T-cell (primary cell): ENCODE measurements around the gene ASB2. TPM values are rescaled to one million over a fixed set of nuclear protein-coding genes. Genes with fewer than 3 reads are reported as not detected.

Experiments used
- ATAC-seq, 4 experiments: fragments of 200-7000 bp in 3 of 4; fragments of 150-1000 bp in 1 of 4; cut with Tn5 transposase; replicated peaks in 1 of 4; 1 replicate in 3 of 4; 2 replicates in 1 of 4; pipeline ENCODE4 v1.10.0; 2021; ENCODE audit warnings: moderate library complexity in 3 of 4, mild to moderate bottlenecking in 2 of 4, moderate number of reproducible peaks in 1 of 4
- CTCF ChIA-PET, 2 donors: fragments of 300-600 bp; sonication (Branson Sonifier 250); formaldehyde crosslinking; loops; one replicate each; lab custom pipeline; 2022; ENCODE audit warnings: antibody characterized with exemption in 2 of 2; lab: Charles Lee
- POLR2A ChIA-PET, 2 donors: fragments of 300-600 bp; sonication (Branson Sonifier 250); formaldehyde crosslinking; loops; one replicate each; lab custom pipeline; 2022; ENCODE audit warnings: antibody characterized with exemption in 2 of 2; lab: Charles Lee
- DNase-seq, 35 experiments: peaks; one replicate each; pipeline versions ENCODE4 v3.0.0 to v3.0.0-alpha.2; 2013 to 2023
- H3K27ac ChIP-seq: one replicate; pipeline ENCODE4 v1.5.1; 2013; ENCODE audit warnings: low read length
- H3K27me3 ChIP-seq, 2 experiments: replicated peaks in 1 of 2; 1 replicate in 1 of 2; 2 replicates in 1 of 2; pipeline versions ENCODE4 v1.6.1 to v1.7.0; 2013; ENCODE audit warnings: low read length in 1 of 2, mixed read lengths in 1 of 2; ENCODE audit not compliant: control insufficient read depth in 2 of 2, insufficient read depth in 2 of 2; ENCODE audit errors: extremely low read depth in 1 of 2
- H3K36me3 ChIP-seq, 2 donors: 1 replicate in 1 of 2; 2 replicates in 1 of 2; pipeline versions ENCODE4 v1.6.1 to v1.7.0; 2013; ENCODE audit warnings: low read length in 1 of 2; ENCODE audit not compliant: control insufficient read depth in 2 of 2, insufficient read depth in 1 of 2; ENCODE audit errors: extremely low read depth in 1 of 2
- H3K4me1 ChIP-seq, 2 experiments: 1 replicate in 1 of 2; 2 replicates in 1 of 2; pipeline versions ENCODE4 v1.6.1 to v1.7.0; 2013; ENCODE audit warnings: low read length in 2 of 2, mixed read lengths in 1 of 2; ENCODE audit not compliant: insufficient read depth in 2 of 2, control insufficient read depth in 1 of 2; ENCODE audit errors: extremely low read depth in 1 of 2
- H3K4me3 ChIP-seq, 2 donors: 1 replicate in 1 of 2; 2 replicates in 1 of 2; pipeline versions ENCODE4 v1.5.1 to v1.7.0; 2013; ENCODE audit warnings: mild to moderate bottlenecking in 2 of 2, low read length in 1 of 2, moderate library complexity in 1 of 2; ENCODE audit not compliant: control insufficient read depth in 1 of 2; ENCODE audit errors: extremely low read depth in 1 of 2
- H3K9me3 ChIP-seq: 2 replicates; pipeline ENCODE4 v1.7.0; 2013
- H3K27ac Mint-ChIP-seq, 2 donors: one replicate each; pipeline ENCODE4 v1.8.0; 2020 to 2021; ENCODE audit warnings: mild to moderate bottlenecking in 2 of 2, mixed read lengths in 2 of 2
- H3K27me3 Mint-ChIP-seq, 2 donors: one replicate each; pipeline ENCODE4 v1.8.0; 2021 to 2022; ENCODE audit warnings: mixed read lengths in 2 of 2
- H3K36me3 Mint-ChIP-seq: one replicate; pipeline ENCODE4 v1.8.0; 2021; ENCODE audit warnings: mixed read lengths
- H3K4me1 Mint-ChIP-seq, 3 donors: one replicate each; pipeline ENCODE4 v1.8.0; 2020 to 2022; ENCODE audit warnings: mixed read lengths in 3 of 3, mild to moderate bottlenecking in 1 of 3
- H3K4me3 Mint-ChIP-seq, 3 donors: one replicate each; pipeline ENCODE4 v1.8.0; 2020 to 2022; ENCODE audit warnings: mild to moderate bottlenecking in 3 of 3, mixed read lengths in 3 of 3, moderate library complexity in 3 of 3
- H3K9me3 Mint-ChIP-seq, 3 donors: one replicate each; pipeline ENCODE4 v1.8.0; 2020 to 2022; ENCODE audit warnings: mixed read lengths in 3 of 3
- WGBS: methylation state at CpG from one replicate; pipeline ENCODE4 v1.1.5; 2013; ENCODE audit warnings: missing lambda C conversion rate; ENCODE audit not compliant: insufficient coverage; 5-methylcytosine and 5-hydroxymethylcytosine counted together
- total RNA-seq, 35 experiments: library from RNA in 6 of 35; stranded (reverse) in 6 of 35; fragments of 120-200 nt in 1 of 35; gene quantifications; one replicate each; pipeline versions ENCODE4 v1.2.1 to v1.2.4 and lab custom pipeline; 2013 to 2026

ASB2 gene
- total RNA-seq, 5 donors from 2014 or later (not counting 1 experiment from before 2014, with no cell fraction given): 2.7 to 5.4 (median 3.3) TPM

DNA sequence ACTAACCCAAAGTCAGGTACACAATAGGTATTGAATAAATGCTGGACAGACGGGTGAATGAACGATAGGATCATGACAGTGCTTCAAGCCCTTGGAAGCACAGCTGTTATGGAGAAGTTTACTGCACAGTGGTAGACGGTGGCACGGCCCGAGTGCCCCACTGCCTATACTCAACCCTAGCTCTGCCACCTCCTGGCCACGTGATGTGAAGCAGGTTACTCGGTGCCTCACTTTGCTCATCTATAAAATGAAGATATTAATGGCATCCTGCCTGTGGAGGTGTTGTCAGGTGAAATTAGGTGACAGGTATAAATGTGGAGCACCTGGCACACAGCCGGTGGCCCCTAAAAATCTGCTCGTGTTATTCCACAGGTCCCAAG, 5.8 kb downstream of the ASB2 start:
- Histone ChIP-seq H3K36me3 (no peaks in the 10 kb centered on the region), H3K4me3 (peak overlapping the region; percentile 60 to 63), H3K9me3 (no peaks in the 10 kb centered on the region), H3K4me1 (peaks cover 3 to 62% of the 10 kb centered on the region in 2 experiments), H3K27ac (peak overlapping the region; percentile 26), H3K27me3 (peaks cover 0 to 11% of the 10 kb centered on the region in 2 experiments)
- CTCF ChIA-PET: interaction anchor here (0.6 to 4.7 kb wide), 13 partner anchors 8 to 734 kb away, joined by 3 to 90 read pairs (median 3); partner anchors contain the start of genes IFI27L2 (in 1 of the 2) and OTUB2 (in 1 of the 2)
- 19% methylated on average over 2 of the region's 9 CpGs for WGBS
- Mint-ChIP-seq H3K9me3 (peaks cover 0 to under 1% (median under 1%) of the 10 kb centered on the region in 3 donors), H3K4me1 (peaks cover 38 to 49% (median 39%) of the 10 kb centered on the region in 3 donors), H3K36me3 (no peaks in the 10 kb centered on the region), H3K27ac (peak overlapping the region; percentile 83 to 90), H3K4me3 (peak overlapping the region; percentile 83 to 86 (median 83)), H3K27me3 (no peaks in the 10 kb centered on the region)
- ATAC-seq (peak; percentile 90 to 96 (median 92)), DNase-seq (peak; percentile 46 to 83 (median 67))
- POLR2A ChIA-PET: interaction anchor here in 1 of 2 donors (0.7 kb wide), 1 partner anchor 27 kb away, joined by 3 read pairs; no protein-coding TSS in a partner anchor

DNA sequence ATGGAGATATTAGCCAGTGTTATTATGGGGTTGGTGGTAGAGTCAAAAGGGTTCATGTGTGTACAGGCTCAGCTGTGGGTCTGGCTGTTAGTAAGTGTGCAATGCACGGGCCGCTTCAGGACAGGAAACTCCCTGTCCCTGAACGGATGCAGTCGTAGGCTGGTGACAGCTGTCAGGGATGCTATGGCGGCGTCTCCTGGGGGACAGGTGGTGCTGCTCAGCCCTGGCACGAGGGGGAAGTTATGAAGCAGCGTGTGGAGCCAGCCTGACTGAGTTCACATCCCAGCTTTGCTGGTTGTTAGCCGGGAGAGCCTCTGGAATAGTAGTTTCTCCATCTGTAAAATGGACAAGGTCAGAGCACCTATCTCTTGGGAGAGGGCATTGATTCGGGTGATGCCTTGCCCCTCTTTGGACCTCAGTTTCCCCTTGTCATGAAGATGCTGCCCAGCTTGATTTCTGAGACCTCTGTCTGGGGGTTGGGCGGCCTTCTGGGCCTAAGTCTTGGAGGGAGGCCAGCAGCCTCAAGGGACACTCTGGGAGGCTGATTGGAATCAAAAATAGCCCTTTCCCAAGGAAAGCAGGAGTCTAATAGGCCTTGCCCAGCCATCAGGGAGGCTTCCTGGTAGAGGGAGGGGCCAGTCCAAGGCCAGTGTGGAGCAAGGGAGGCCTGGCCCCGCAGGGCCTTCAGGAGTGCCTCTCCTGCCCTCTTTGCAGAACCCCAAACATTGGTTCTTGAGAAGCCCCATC, 7.1 kb downstream of the ASB2 start:
- Mint-ChIP-seq H3K9me3 (peaks cover 0 to 7% (median 0%) of the 10 kb centered on the region in 3 donors), H3K4me3 (no peak overlapping the region), H3K27me3 (no peaks in the 10 kb centered on the region), H3K36me3 (no peaks in the 10 kb centered on the region), H3K27ac (peak overlapping the region in 1 of 2 donors; percentile 46), H3K4me1 (peaks cover 46 to 55% (median 46%) of the 10 kb centered on the region in 3 donors)
- no peak for DNase-seq
- Histone ChIP-seq H3K27me3 (peaks cover 0 to 4% of the 10 kb centered on the region in 2 experiments), H3K9me3 (no peaks in the 10 kb centered on the region), H3K4me3 (no peak overlapping the region), H3K27ac (no peak overlapping the region), H3K4me1 (peaks cover 3 to 59% of the 10 kb centered on the region in 2 experiments), H3K36me3 (no peaks in the 10 kb centered on the region)
- POLR2A ChIA-PET: no interaction called here
- CTCF ChIA-PET: interaction anchor here (0.5 to 4.7 kb wide), 7 partner anchors 9 to 34 kb away, joined by 3 to 90 read pairs (median 5); no protein-coding TSS in a partner anchor
- no peak for ATAC-seq
- 93% methylated on average over 10 of the region's 12 CpGs for WGBS

DNA sequence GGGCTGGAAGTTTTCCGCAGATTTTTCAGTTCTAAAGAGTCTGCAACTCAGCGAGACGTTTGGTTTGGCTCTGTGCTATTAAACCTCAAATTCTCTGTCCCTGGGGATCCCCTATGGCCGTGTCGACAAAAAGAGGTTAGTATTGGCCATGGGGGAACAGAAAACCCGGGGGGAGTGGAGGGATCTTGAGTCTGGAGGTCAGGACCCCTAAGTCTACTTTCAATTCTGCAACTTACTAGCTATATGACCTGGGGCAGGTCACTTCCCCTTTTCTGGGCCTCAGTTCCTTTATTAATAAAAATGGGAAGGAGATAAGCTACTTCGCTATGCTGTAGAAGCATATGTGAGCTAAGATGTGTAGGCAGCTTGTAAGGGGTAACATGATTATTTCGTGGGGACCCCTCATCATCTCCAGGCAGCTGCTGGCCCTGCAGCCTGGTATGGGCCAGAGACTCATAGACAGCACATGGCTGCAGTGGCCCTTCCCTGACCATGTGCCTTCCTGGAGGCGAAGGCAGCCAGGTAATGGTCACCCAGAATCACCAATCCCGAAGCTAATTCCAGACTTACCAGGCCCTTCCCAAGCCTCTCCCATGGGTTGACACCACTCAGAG, 8.6 kb downstream of the ASB2 start:
- Histone ChIP-seq H3K4me3 (no peak overlapping the region), H3K9me3 (no peaks in the 10 kb centered on the region), H3K36me3 (no peaks in the 10 kb centered on the region), H3K4me1 (peaks cover 8 to 73% of the 10 kb centered on the region in 2 experiments), H3K27me3 (peaks cover 0 to 4% of the 10 kb centered on the region in 2 experiments), H3K27ac (no peak overlapping the region)
- no peak overlapping the region for H3K4me3 Mint-ChIP-seq
- ATAC-seq (no peak), DNase-seq (peak in 1 of 35 experiments; percentile 19)
- peaks cover 0 to 7% (median 0%) of the 10 kb centered on the region in 3 donors for H3K9me3 Mint-ChIP-seq
- 75% methylated on average over 3 of the region's 10 CpGs for WGBS
- peaks cover 58 to 67% (median 59%) of the 10 kb centered on the region in 3 donors for H3K4me1 Mint-ChIP-seq
- H3K36me3 Mint-ChIP-seq: no peaks in the 10 kb centered on the region
- ChIA-PET POLR2A (interaction anchor here in 1 of 2 donors (0.5 kb wide), 1 partner anchor 58 kb away, joined by 4 read pairs; the partner anchor contains the start of gene OTUB2), CTCF (interaction anchor here (0.8 to 2.8 kb wide), 3 partner anchors 28 to 31 kb away, joined by 3 to 10 read pairs (median 6); no protein-coding TSS in a partner anchor)
- no peaks in the 10 kb centered on the region for H3K27me3 Mint-ChIP-seq
- H3K27ac Mint-ChIP-seq: no peak overlapping the region

DNA sequence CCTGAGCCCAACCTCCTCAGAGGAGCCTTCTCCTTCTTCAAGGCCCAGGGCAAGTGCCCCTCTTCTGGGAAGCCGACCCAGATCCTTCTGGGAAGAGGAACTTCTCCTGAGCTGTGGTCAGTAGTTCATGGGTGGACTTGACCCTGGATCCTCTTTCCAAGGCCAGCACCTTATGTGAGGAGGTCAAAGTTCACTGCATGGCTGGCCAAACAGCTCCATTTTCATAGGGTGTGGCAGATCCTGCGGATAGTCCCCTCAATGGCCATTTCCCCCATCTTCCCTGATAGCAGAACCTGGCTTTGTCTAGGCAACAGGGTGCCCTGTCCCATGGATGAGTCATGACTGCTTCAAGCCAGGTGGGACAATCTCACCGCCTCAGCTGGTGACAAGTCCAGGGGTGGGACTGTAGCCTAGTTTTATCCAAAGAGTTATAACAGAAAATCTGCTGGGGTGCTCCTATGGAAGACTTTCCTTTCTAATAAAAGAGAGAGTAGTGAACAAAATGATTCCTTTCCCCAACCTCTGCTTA, 10.4 kb downstream of the ASB2 start:
- Histone ChIP-seq H3K4me3 (no peak overlapping the region), H3K36me3 (no peaks in the 10 kb centered on the region), H3K9me3 (no peaks in the 10 kb centered on the region), H3K4me1 (peaks cover 6 to 77% of the 10 kb centered on the region in 2 experiments), H3K27ac (no peak overlapping the region), H3K27me3 (peaks cover 0 to 4% of the 10 kb centered on the region in 2 experiments)
- no peak overlapping the region for H3K4me3 Mint-ChIP-seq
- H3K9me3 Mint-ChIP-seq: peaks cover 0 to 7% (median 0%) of the 10 kb centered on the region in 3 donors
- H3K4me1 Mint-ChIP-seq: peaks cover 57 to 68% (median 61%) of the 10 kb centered on the region in 3 donors
- ATAC-seq: no peak
- H3K27me3 Mint-ChIP-seq: no peaks in the 10 kb centered on the region
- DNase-seq: no peak
- ChIA-PET CTCF (interaction anchor here (0.7 to 5.2 kb wide), 2 partner anchors 11 to 26 kb away, joined by 3 to 36 read pairs; no protein-coding TSS in a partner anchor), POLR2A (no interaction called here)
- no CpG with 5 or more reads among the region's 3 CpGs for WGBS
- peak overlapping the region in 1 of 2 donors; percentile 23 for H3K27ac Mint-ChIP-seq
- no peaks in the 10 kb centered on the region for H3K36me3 Mint-ChIP-seq

DNA sequence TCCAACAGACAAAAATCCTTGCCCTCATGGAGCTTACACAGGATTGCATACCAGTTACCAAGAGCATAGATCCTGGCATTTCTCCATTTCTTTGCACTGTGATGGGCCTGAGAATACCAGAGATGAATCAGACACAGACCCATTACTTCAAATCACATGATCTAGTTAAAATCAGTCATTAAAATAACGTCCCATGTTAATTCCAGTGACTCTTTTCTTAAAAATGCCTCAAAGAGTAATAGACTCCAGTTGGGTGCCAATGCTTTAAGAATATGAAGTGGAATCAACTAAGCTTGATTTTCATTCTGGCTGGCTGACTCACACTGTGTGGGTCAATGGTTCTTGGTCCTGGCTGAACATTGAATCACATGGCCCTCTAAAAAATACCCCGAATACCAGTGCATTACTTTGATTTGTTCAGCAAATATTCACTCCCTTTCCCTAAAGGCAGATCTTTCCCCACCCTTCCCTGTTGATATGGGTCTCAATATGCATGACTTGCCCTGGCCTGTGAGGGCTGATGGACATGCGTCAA, 11.0 kb downstream of the ASB2 start:
- ChIA-PET POLR2A (no interaction called here), CTCF (interaction anchor here (0.6 to 5.2 kb wide), 2 partner anchors 25 to 69 kb away, joined by 4 to 36 read pairs; no protein-coding TSS in a partner anchor)
- 94% methylated on average over 2 of the region's 3 CpGs for WGBS
- Mint-ChIP-seq H3K9me3 (peaks cover 0 to 7% (median 0%) of the 10 kb centered on the region in 3 donors), H3K27me3 (no peaks in the 10 kb centered on the region), H3K36me3 (no peaks in the 10 kb centered on the region), H3K4me1 (peaks cover 57 to 66% (median 60%) of the 10 kb centered on the region in 3 donors), H3K27ac (peak overlapping the region; percentile 23 to 40), H3K4me3 (no peak overlapping the region)
- H3K4me1 ChIP-seq: peaks cover 8 to 75% of the 10 kb centered on the region in 2 experiments
- H3K27me3 ChIP-seq: peaks cover 0 to 4% of the 10 kb centered on the region in 2 experiments
- H3K36me3 ChIP-seq: no peaks in the 10 kb centered on the region
- no peak overlapping the region for H3K4me3 ChIP-seq
- H3K27ac ChIP-seq: no peak overlapping the region
- ATAC-seq (no peak), DNase-seq (no peak)
- no peaks in the 10 kb centered on the region for H3K9me3 ChIP-seq
